Activated T-cell treated with anti-CD3 and anti-CD28 coated beads, Interleukin-2, amount 50 U/mL, for 24 hours (primary cell): ENCODE measurements around the gene GK.
"Not testable (repeated sequence)": the region's sequence is repeated elsewhere in the genome, so short reads cannot be mapped to it uniquely, and the experiment has no call there.

Experiments
- DNase-seq: peaks from one replicate; pipeline ENCODE4 v3.0.0-alpha.2; 2020
- H3K27ac Mint-ChIP-seq: 2 replicates; pipeline ENCODE4 v1.8.0; 2020; ENCODE audit warnings: mild to moderate bottlenecking, mixed read lengths
- H3K27me3 Mint-ChIP-seq: 2 replicates; pipeline ENCODE4 v1.8.0; 2020; ENCODE audit warnings: mixed read lengths
- H3K36me3 Mint-ChIP-seq: 2 replicates; pipeline ENCODE4 v1.8.0; 2020; ENCODE audit warnings: low read depth, mixed read lengths
- H3K4me1 Mint-ChIP-seq: 2 replicates; pipeline ENCODE4 v1.8.0; 2020; ENCODE audit warnings: low read depth, mixed read lengths
- H3K4me3 Mint-ChIP-seq: 2 replicates; pipeline ENCODE4 v1.8.0; 2020; ENCODE audit warnings: mild to moderate bottlenecking, moderate library complexity, mixed read lengths
- H3K9me3 Mint-ChIP-seq: 2 replicates; pipeline ENCODE4 v1.8.0; 2020; ENCODE audit warnings: mixed read lengths

GK gene

DNA sequence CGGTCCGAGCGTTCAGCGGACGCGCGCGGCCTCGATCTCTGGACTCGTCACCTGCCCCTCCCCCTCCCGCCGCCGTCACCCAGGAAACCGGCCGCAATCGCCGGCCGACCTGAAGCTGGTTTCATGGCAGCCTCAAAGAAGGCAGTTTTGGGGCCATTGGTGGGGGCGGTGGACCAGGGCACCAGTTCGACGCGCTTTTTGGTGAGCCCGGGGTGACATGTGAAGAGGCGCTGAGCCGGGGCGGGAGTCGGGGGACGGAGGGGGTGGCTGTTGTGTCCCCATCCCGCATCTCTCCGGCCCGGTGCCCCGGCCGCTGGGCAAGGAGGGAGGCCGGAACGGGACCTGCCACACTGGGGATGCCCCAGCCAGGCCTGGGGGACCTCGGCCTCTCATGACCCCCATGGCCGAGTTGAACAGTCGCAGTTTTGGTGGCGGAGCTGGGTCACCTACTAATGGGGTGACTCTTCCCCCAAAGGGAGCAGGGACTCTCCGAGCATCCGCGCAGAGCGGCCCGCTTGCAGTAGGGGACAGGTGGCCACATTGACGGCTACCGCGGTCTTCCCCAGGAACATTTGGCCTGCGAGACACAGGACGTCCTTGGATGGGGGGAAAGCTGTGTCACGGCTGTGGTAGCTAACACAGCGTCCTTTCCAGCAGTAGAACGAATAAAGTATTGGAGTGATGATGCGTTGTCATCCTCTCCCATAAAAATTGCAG is at the start of gene GK:
TSS of gene GK (plus strand) at position 9 of the 717 bp plus-strand sequence. CDS start at position 124, 115 bp downstream.
- DNase-seq: no peak
- peaks cover 7% of the 10 kb centered on the region for H3K27me3 Mint-ChIP-seq
- H3K9me3 Mint-ChIP-seq: no peaks in the 10 kb centered on the region
- peaks cover 26% of the 10 kb centered on the region for H3K36me3 Mint-ChIP-seq
- peak within 1 kb of the TSS; percentile 96 for H3K27ac Mint-ChIP-seq
- H3K4me3 Mint-ChIP-seq: peak within 1 kb of the TSS; percentile 86
- H3K4me1 Mint-ChIP-seq: peaks cover 59% of the 10 kb centered on the region

DNA sequence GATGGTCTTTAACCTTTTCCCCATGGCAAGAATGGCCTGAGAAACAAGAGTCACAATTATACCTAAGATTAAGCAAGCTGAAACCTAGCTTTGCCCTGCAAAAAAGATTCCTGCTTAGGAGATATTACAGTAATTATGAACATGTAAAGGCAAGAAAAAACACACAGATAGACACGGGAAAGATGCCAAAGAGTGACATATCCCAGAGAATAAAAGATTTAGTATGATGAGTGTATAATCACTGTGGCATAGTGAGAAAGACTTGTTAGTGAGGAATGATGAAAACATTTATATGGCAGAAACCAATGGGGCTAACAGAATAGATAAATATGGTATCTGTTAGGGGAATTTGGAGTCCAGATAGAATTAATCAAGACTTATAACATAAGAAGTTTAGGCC is 46.1 kb upstream of the GK start:
- H3K27ac Mint-ChIP-seq: no peak overlapping the region
- DNase-seq: no peak
- no peaks in the 10 kb centered on the region for H3K36me3 Mint-ChIP-seq
- H3K27me3 Mint-ChIP-seq: peaks cover 4% of the 10 kb centered on the region
- H3K9me3 Mint-ChIP-seq: no peaks in the 10 kb centered on the region
- no peak overlapping the region for H3K4me3 Mint-ChIP-seq
- H3K4me1 Mint-ChIP-seq: no peaks in the 10 kb centered on the region

DNA sequence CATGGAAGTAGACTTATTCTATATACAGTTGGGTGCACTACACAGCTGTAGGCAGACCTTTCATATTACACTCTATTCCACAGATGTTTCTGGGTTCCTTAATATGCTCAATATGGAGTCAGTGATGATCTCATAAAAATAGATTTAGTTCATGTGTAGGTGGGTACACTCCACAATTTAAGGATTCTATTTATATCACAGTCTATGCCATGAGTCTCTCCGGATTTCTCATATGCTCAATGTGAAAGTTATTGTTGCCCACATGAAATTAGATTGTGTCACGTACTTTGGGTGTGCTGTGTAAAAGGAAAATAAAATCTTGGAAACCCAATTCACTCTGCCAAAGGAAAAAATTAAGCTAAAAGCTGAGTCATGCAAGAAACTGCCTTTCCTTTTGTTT is 43.2 kb upstream of the GK start:
- Mint-ChIP-seq H3K36me3 (no peaks in the 10 kb centered on the region), H3K4me3 (no peak overlapping the region), H3K4me1 (peaks cover 2% of the 10 kb centered on the region), H3K27ac (no peak overlapping the region), H3K27me3 (peaks cover 10% of the 10 kb centered on the region), H3K9me3 (no peaks in the 10 kb centered on the region)
- no peak for DNase-seq

DNA sequence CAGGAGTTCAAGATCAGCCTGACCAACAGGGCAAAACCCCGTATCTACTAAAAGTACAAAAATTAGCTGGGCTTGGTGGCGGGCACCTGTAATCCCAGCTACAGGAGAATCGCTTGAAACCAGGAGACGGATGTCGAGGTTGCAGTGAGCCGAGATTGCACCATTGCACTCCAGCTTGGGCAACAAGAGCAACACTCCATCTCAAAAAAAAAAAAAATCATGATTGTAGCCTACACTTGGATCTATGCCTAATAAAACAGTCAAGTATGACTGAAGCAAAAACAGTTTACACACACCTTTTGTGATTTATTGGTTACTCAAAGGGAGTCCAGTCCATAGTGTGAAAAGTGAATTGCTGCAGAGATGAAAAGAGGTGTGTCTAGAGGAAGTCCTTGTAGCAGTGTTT is 41.0 kb upstream of the GK start:
- DNase-seq: no peak
- no peak overlapping the region for H3K27ac Mint-ChIP-seq
- H3K4me3 Mint-ChIP-seq: no peak overlapping the region
- H3K9me3 Mint-ChIP-seq: peaks cover 6% of the 10 kb centered on the region
- H3K27me3 Mint-ChIP-seq: peaks cover 17% of the 10 kb centered on the region
- no peaks in the 10 kb centered on the region for H3K36me3 Mint-ChIP-seq
- peaks cover 6% of the 10 kb centered on the region for H3K4me1 Mint-ChIP-seq

DNA sequence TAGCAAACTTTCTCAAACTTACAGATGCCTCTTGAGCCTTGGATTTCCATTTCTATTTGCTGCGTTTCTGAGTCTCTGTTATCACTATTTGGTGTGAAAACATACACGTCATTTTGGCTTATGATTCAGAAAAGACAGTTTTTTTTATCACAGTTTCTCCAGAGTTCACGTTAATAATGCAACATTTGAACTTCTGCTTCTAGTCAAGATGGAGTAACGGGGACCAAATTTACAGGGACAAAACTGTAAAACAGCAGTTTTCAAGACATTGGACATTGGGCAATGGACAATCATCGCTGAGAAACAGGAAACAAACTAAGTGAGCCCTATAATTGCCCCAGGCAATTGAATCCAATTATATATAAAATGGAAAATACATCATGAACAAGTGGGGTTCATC is 39.5 kb upstream of the GK start:
- Mint-ChIP-seq H3K4me3 (no peak overlapping the region), H3K36me3 (no peaks in the 10 kb centered on the region), H3K9me3 (peaks cover 6% of the 10 kb centered on the region), H3K4me1 (peaks cover 6% of the 10 kb centered on the region), H3K27ac (no peak overlapping the region), H3K27me3 (peaks cover 25% of the 10 kb centered on the region)
- no peak for DNase-seq

DNA sequence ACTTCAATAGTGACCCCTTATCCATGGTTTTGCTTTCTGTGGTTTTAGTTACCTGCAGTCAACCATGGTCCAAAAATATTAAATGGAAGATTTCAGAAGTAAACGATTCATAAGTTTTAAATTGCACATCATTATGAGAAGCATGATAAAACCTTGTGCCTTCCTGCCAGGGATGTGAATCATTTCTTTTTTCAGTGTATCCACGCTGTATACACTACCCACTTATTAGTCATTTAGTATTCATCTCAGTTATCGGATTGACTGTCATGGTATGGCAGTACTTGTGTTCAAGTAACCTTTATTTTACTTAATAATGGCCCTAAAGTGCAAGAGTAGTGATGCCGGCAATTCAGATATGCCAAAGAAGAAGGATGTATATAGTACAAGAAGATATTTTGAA is 38.0 kb upstream of the GK start:
- no peaks in the 10 kb centered on the region for H3K36me3 Mint-ChIP-seq
- peaks cover 31% of the 10 kb centered on the region for H3K27me3 Mint-ChIP-seq
- no peak overlapping the region for H3K4me3 Mint-ChIP-seq

DNA sequence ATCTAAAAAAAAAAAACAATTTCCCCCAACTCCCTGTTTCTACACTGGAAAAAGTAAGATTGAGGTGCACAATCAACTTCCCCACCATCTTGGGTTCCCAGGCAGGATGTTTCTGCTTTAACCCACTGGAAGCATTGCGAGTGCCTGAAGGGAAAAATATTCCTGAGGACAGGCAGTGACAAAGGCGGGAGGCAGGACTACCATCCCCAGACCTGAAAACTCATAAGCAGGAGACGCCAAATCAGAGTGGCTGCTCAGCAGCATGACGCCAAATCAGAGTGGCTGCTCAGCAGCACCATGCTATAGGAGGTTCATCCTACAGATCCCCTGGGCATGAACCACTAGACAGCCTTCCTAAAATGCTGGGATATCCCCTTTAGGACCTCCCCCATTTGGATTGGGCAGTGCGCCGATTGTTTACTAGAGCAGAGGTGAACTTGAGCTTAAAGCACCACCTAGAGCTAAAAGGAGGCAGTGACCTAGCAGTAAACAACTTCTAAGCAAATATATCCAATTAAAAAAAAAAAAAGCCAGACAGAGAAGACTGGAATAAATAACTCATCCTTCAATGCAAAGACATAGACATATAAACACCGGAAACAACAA is 35.0 kb upstream of the GK start:
- peaks cover 4% of the 10 kb centered on the region for H3K36me3 Mint-ChIP-seq
- no peak overlapping the region for H3K27ac Mint-ChIP-seq
- H3K27me3 Mint-ChIP-seq: peaks cover 37% of the 10 kb centered on the region
- peaks cover 23% of the 10 kb centered on the region for H3K9me3 Mint-ChIP-seq
- peaks cover 6% of the 10 kb centered on the region for H3K4me1 Mint-ChIP-seq
- no peak overlapping the region for H3K4me3 Mint-ChIP-seq
- no peak for DNase-seq

More for the DNA sequence above, 38.0 kb upstream of the GK start:
- Mint-ChIP-seq H3K27ac (no peak overlapping the region), H3K4me1 (peaks cover 6% of the 10 kb centered on the region), H3K9me3 (peaks cover 6% of the 10 kb centered on the region)
- DNase-seq: no peak

DNA sequence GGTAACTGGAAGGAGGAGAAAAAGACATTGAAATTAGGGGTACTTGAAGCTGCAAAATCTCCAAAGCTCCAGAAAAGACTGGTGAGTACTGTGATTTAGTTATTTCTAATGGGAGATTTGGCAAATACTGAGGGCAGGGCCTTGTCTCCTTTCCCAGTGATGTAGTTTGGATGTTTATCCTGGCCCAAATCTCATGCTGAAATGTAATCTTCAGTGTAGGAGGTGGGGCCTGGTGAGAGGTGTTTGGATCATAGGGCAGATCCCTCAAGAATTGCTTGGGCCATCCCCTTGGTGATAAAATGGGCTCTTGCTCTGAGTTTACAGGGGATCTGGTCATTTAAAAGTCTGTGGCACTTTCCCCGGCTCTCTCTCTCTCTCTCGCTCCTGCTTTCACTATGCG is 33.1 kb upstream of the GK start:
- H3K27ac Mint-ChIP-seq: no peak overlapping the region
- peaks cover 23% of the 10 kb centered on the region for H3K9me3 Mint-ChIP-seq
- DNase-seq: no peak
- no peak overlapping the region for H3K4me3 Mint-ChIP-seq
- peaks cover 33% of the 10 kb centered on the region for H3K27me3 Mint-ChIP-seq
- peaks cover 4% of the 10 kb centered on the region for H3K36me3 Mint-ChIP-seq
- peaks cover 3% of the 10 kb centered on the region for H3K4me1 Mint-ChIP-seq

DNA sequence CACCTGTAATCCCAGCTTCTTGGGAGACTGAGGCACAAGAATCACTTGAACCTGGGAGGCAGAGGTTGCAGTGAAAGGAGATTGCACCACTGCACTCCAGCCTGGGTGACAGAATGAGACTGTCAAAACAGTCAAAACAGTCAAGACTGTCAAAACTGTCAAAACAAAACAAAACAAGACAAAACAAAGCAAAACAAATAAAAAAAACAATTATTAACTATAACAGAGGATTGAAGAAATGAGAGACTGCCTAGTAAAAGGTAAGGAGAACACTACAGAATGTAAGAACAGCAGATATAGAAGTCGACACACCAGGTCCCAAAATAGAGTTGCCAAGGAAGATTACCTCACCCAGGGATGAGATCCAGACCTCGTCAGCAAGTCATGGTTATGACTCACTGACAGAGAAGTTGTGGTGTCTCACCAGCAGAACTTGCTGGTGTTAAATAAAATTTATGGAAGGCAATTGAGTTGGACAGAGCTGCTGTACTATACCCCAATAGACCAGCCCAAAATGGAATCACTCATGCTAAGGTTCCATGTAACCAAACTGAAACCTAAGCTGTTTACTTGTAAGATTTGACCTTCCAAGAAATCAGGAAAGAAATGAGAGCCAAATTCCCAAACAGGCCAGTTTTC is 32.1 kb upstream of the GK start:
- Mint-ChIP-seq H3K4me3 (no peak overlapping the region), H3K27me3 (peaks cover 33% of the 10 kb centered on the region)
- no peak for DNase-seq

DNA sequence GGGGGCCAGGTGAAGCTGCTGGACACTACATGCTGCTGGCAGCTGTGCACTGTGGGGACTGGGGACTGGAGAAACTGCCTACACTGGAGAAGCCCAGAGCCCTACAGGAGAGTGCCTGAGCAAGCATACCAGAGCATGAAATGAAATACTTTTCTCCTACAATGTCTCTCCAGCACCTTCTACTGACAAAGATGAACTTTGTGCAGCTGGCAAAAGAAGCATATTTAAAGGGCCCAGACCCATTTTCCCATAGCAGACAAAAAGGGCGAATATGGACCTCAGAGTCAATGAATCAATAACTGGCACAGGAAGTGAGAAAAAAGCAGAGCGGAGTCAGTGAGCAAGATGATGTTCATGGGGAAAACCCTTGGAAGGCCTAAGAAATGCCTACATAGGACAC is 30.9 kb upstream of the GK start:
- H3K9me3 Mint-ChIP-seq: peaks cover 17% of the 10 kb centered on the region
- peaks cover 4% of the 10 kb centered on the region for H3K36me3 Mint-ChIP-seq
- no peaks in the 10 kb centered on the region for H3K4me1 Mint-ChIP-seq
- no peak overlapping the region for H3K27ac Mint-ChIP-seq
- H3K27me3 Mint-ChIP-seq: peaks cover 23% of the 10 kb centered on the region
- no peak for DNase-seq
- H3K4me3 Mint-ChIP-seq: no peak overlapping the region

More for the DNA sequence above, 32.1 kb upstream of the GK start:
- H3K4me1 Mint-ChIP-seq: no peaks in the 10 kb centered on the region
- peaks cover 21% of the 10 kb centered on the region for H3K9me3 Mint-ChIP-seq
- H3K36me3 Mint-ChIP-seq: peaks cover 4% of the 10 kb centered on the region
- no peak overlapping the region for H3K27ac Mint-ChIP-seq

DNA sequence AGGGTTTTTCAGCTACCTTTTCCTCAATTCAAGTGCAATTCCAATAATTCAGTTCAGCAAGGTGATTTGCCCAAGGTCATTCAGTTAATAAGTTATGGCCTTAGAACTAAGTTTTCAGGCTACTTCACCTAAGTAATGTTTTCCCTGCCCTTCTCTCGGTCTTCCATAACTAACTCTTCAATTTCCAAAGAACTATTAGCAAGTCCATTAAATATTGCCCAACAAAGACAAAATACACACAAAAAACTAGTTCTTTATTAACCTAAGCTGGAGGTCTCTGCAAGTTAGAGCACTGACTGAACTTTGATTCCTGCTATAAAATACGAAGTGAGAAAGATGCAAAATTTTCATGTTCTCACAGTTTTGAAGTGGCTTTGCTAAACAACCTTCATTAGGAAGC is 26.8 kb upstream of the GK start:
- Mint-ChIP-seq H3K36me3 (peaks cover under 1% of the 10 kb centered on the region), H3K4me1 (no peaks in the 10 kb centered on the region), H3K27me3 (peaks cover under 1% of the 10 kb centered on the region), H3K4me3 (no peak overlapping the region), H3K27ac (no peak overlapping the region), H3K9me3 (peaks cover 9% of the 10 kb centered on the region)
- DNase-seq: no peak

DNA sequence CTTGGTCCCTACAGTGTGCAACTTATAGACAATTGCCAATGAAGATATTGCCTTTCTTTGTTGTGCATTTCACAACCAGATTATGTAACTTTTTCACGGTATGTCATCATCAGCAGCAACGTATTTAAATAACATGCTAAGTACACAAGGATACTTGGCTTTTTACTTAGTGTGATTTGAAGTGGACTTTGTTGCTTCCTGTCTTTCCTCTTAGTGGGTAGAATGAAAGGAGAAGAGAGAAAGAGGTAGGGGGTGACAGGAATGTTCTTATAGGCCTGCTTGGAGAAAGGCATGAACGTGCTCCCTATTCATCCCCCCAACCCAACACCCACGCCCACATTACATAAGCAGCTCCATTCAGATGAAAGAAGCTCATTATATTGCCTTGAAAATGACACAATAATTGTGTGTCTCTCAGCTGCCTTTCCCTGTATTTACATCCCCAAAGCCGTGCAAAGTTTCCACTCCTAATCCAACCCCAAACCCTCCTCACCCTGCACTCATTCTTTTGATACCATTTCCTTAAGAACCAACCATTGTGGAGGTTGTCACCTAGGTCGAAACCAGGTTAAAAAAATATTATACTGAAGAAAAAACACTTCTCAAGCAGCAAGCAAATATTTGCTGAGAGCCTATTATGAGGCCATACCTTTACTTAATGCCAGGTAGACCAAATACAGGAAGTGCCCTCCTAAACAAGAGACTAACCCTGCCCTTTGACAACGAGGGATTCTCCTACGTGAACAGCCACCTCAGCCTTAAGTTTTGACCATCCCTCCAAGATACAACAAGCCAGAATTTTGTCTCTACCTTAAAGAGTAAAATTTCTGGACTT is 25.2 kb upstream of the GK start:
- Mint-ChIP-seq H3K27me3 (no peaks in the 10 kb centered on the region), H3K4me1 (no peaks in the 10 kb centered on the region), H3K4me3 (no peak overlapping the region), H3K36me3 (no peaks in the 10 kb centered on the region), H3K9me3 (no peaks in the 10 kb centered on the region), H3K27ac (no peak overlapping the region)
- DNase-seq: no peak

DNA sequence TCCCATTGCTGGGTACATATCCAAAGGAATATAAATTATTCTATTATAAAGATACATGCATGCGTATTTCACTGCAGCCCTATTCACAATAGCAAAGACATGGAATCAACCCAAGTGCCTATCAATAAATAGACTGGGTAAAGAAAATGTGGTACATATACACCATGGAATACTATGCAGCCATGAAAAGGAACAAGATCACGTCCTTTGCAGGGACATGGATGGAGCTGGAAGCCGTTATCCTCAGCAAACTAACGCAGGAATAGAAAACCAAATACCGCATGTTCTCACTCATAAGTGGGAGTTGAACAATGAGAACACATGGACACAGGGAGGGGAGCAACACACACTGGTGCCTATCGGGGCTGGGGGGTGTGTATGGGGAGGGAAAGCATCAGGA is 19.2 kb upstream of the GK start:
- H3K27ac Mint-ChIP-seq, DNase-seq, H3K4me3 Mint-ChIP-seq: not testable (repeated sequence)

DNA sequence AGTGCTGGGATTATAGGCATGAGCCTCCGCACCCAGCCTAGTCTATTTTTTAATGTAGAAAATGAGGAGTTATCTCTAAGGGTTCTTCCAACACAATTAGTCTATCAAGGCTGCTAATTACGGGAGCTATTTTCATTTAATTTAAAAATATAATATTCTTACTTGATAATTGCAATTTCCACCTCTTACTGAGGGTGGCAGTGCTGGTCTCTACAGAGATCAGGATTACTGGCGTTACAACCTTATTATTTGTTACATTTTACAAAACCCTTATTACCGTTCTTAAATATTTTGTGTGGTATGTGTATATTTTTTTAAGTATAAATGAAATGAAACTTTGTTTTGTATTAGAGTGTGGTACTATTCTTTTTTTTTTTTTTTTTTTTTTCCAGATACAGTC is 17.6 kb upstream of the GK start:
- Mint-ChIP-seq H3K27me3 (no peaks in the 10 kb centered on the region), H3K9me3 (no peaks in the 10 kb centered on the region), H3K4me3 (no peak overlapping the region), H3K4me1 (peaks cover 1% of the 10 kb centered on the region), H3K27ac (no peak overlapping the region), H3K36me3 (no peaks in the 10 kb centered on the region)
- no peak for DNase-seq

More for the DNA sequence above, 19.2 kb upstream of the GK start:
- not testable (repeated sequence) for H3K4me1 Mint-ChIP-seq, H3K36me3 Mint-ChIP-seq, H3K27me3 Mint-ChIP-seq, H3K9me3 Mint-ChIP-seq
